ENCODE measurements around the gene USF3. TPM values are rescaled to one million over a fixed set of nuclear protein-coding genes. Genes with fewer than 3 reads are reported as not detected.

USF3 gene
- total and polyA plus RNA-seq, 2 of the 4 experiments (the other 2 are of a cell fraction) = 3.0 to 5.2 TPM

DNA sequence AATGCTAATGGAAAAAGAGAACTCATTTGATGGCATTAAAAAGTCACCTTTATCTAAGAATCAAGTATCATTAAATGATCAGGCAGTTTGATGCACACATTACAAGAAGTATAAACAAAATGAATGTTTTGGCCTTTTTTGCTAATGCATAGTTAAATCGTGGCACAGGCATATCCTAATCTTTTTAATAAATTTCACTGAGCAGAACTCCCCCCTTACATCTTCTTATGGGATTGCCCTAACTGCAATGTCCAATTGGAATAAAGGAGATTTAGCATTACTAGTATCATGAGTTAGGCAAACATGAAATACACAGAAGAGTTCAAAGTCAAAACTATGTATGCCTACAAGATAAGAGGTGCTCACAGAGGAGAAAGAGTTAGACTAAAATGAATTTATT is 32.7 kb downstream of the USF3 start:
- H3K4me2 ChIP-seq (ENCODE audit: low read depth, low read length) = no peak overlapping the region
- H4K8ac ChIP-seq (ENCODE audit: low read depth in 2 of 2, low read length in 2 of 2) = no peak overlapping the region
- no peaks in the 10 kb centered on the region; a peak in 1 of 4 replicates for H3K79me1 ChIP-seq (ENCODE audit: low read depth in 1 of 2, low read length in 2 of 2)
- no peak overlapping the region for H4K5ac ChIP-seq (ENCODE audit: low read depth, low read length)
- no peak overlapping the region for H2AFZ ChIP-seq (replicated peaks; ENCODE audit: low read length, poor library complexity)
- peaks cover 19% of the 10 kb centered on the region for H3K36me3 ChIP-seq (ENCODE audit: control insufficient read depth, insufficient read depth, low read length)
- no peak overlapping the region for H2BK120ac ChIP-seq (ENCODE audit: low read depth, low read length)
- no peak overlapping the region for H2BK20ac ChIP-seq (ENCODE audit: low read depth, low read length)
- in situ Hi-C loops (cut with MboI; ENCODE audit: low sequenced_read_pairs) = no loop called here
- H3K4me3 ChIP-seq (ENCODE audit: insufficient read depth, low read depth, low read length) = no peak overlapping the region
- H3K27ac ChIP-seq (ENCODE audit: insufficient read depth, low read length) = no peak overlapping the region
- ChIA-PET CTCF (no interaction called here), POLR2A (ENCODE audit: unreplicated experiment) (no interaction called here)
- H2AK9ac ChIP-seq (replicated peaks; ENCODE audit: low read depth, low read length, poor library complexity) = no peak overlapping the region
- H3K9ac ChIP-seq (ENCODE audit: low read depth, low read length) = no peak overlapping the region
- DNase-seq (no peak), ATAC-seq (ENCODE audit: low read depth) (no peak)
- no peak overlapping the region for H4K91ac ChIP-seq (ENCODE audit: insufficient read depth, low read depth, low read length)
- no peak overlapping the region for H3K23ac ChIP-seq (ENCODE audit: low read depth, low read length)
- no TSS peak for BruUV-seq (replicated peaks)
- no peak overlapping the region for H2BK5ac ChIP-seq (ENCODE audit: low read depth, low read length, poor library complexity, severe bottlenecking)
- WGBS, 2 experiments (ENCODE audit: extremely low coverage in 2 of 2, insufficient read length in 1 of 2) = no CpG with 5 or more reads among the region's 1 CpG
- TF ChIP-seq MAFK (IDR thresholded peaks at IDR 0.05; ENCODE audit: low read depth, low read length) = no peak
- TF ChIP-seq, protein P1, sequence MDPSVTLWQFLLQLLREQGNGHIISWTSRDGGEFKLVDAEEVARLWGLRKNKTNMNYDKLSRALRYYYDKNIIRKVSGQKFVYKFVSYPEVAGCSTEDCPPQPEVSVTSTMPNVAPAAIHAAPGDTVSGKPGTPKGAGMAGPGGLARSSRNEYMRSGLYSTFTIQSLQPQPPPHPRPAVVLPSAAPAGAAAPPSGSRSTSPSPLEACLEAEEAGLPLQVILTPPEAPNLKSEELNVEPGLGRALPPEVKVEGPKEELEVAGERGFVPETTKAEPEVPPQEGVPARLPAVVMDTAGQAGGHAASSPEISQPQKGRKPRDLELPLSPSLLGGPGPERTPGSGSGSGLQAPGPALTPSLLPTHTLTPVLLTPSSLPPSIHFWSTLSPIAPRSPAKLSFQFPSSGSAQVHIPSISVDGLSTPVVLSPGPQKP (IDR thresholded peaks at IDR 0.05; ENCODE audit: borderline replicate concordance, low read depth, low read length) = no peak
- TF ChIP-seq CHD1 (IDR thresholded peaks at IDR 0.05; ENCODE audit: low read depth, low read length) = no peak
- dilution Hi-C loops (cut with HindIII; ENCODE audit: low sequenced_read_pairs, unreplicated experiment) = no loop called here
- no peaks in the 10 kb centered on the region for H3K9me3 ChIP-seq (ENCODE audit: control insufficient read depth, insufficient read depth, low read length)
- H3K4ac ChIP-seq (ENCODE audit: low read depth, low read length) = no peak overlapping the region
- no peaks in the 10 kb centered on the region for H3K27me3 ChIP-seq (ENCODE audit: control insufficient read depth, insufficient read depth, low read length)
- H3K56ac ChIP-seq (ENCODE audit: extremely low read depth, insufficient read depth, low read length) = no peak overlapping the region
- intact Hi-C loops (cut with micrococcal nuclease) = no loop called here
- peaks cover 7% of the 10 kb centered on the region for H3K4me1 ChIP-seq (ENCODE audit: control insufficient read depth, insufficient read depth, low read length)
- H3K9me1 ChIP-seq (ENCODE audit: insufficient read depth, low read length) = peaks cover 11% of the 10 kb centered on the region
- no peak overlapping the region for H3K14ac ChIP-seq (replicated peaks; ENCODE audit: low read depth, low read length)
- no peak overlapping the region for H2AK5ac ChIP-seq (ENCODE audit: low read depth, low read length)
- no peak overlapping the region for H2BK15ac ChIP-seq (ENCODE audit: low read depth, low read length)
- no peak overlapping the region for H3K18ac ChIP-seq (ENCODE audit: low read depth, low read length)
- H4K20me1 ChIP-seq (ENCODE audit: insufficient read depth, low read length) = no peaks in the 10 kb centered on the region
